Transverse colon (tissue), 4 donors: ENCODE results near the gene OSBPL9. TPM values are rescaled to one million over a fixed set of nuclear protein-coding genes. Genes with fewer than 3 reads are reported as not detected.

ENCODE experiments used
- DNase-seq: peaks from one replicate; pipeline ENCODE4 v3.0.0-alpha.2; 2019
- H3K27ac ChIP-seq, 4 donors: fragments of 200-600 bp; sonication (generic); 2 replicates each; pipeline ENCODE4 v1.5.1; 2016 to 2018; ENCODE audit warnings: inconsistent platforms in 4 of 4
- H3K27me3 ChIP-seq: fragments of 200-600 bp; sonication (generic); 2 replicates; pipeline ENCODE4 v1.5.1; 2017; ENCODE audit warnings: inconsistent platforms
- H3K36me3 ChIP-seq, 4 donors: fragments of 200-600 bp; sonication (generic); 2 replicates each; pipeline ENCODE4 v1.5.1; 2017 to 2019; ENCODE audit warnings: inconsistent platforms in 4 of 4
- H3K4me1 ChIP-seq, 4 donors: fragments of 200-600 bp; sonication (generic); 2 replicates each; pipeline ENCODE4 v1.5.1; 2017 to 2020; ENCODE audit warnings: inconsistent platforms in 4 of 4
- H3K4me3 ChIP-seq, 4 donors: fragments of 200-600 bp; sonication (generic); 1 replicate in 1 of 4; 2 replicates in 3 of 4; pipeline versions ENCODE4 v1.5.1 to v1.6.1; 2017 to 2019; ENCODE audit warnings: inconsistent platforms in 4 of 4
- H3K9me3 ChIP-seq, 2 donors: fragments of 200-600 bp; sonication (generic); 2 replicates each; pipeline ENCODE4 v1.5.1; 2017 to 2019; ENCODE audit warnings: inconsistent platforms in 2 of 2
- EP300 ChIP-seq: sonication (generic); formaldehyde crosslinking; IDR thresholded peaks from one replicate; pipeline ENCODE4 v1.6.1; 2017; ENCODE audit warnings: antibody characterized with exemption, low read depth
- POLR2A ChIP-seq: fragments of 450-650 bp; IDR thresholded peaks from one replicate; pipeline ENCODE4 v1.6.1; 2016; ENCODE audit warnings: antibody characterized with exemption, mild to moderate bottlenecking, moderate library complexity
- POLR2AphosphoS5 ChIP-seq, 3 donors: sonication (generic); formaldehyde crosslinking; IDR thresholded peaks; one replicate each; pipeline ENCODE4 v1.6.1; 2016; ENCODE audit warnings: antibody characterized with exemption in 3 of 3
- WGBS, 2 donors: methylation state at CpG; one replicate each; pipeline ENCODE4 v1.1.5; 2018; ENCODE audit warnings: low coverage in 1 of 2; 5-methylcytosine and 5-hydroxymethylcytosine counted together
- in situ Hi-C, 4 donors: fragments of 200-750 bp; cut with MboI; loops; one replicate each; pipeline versions ENCODE4 v1.15.0 to v1.15.1; 2017; ENCODE audit warnings: low sequenced_read_pairs in 3 of 4, low pct_ligation_motif_present in 1 of 4, low pct_unique_long_range_greater_than_20kb in 1 of 4
- intact Hi-C: fragments of 100-400 bp; cut with DNase I; formaldehyde crosslinking; loops from one replicate; pipeline ENCODE4 v1.15.1; 2023; ENCODE audit warnings: low total_unique reads
- total RNA-seq, 4 donors: library from RNA; depleted of rRNA; stranded (reverse); fragments of >200 nt; gene quantifications; one replicate each; pipeline ENCODE4 v1.1.0, GENCODE V29; 2016
- TF ChIP-seq, protein P1 (sequence below), 5 experiments: fragments of 200-600 bp in 3 of 5; fragments of 450-650 bp in 2 of 5; sonication (generic) in 3 of 5; IDR thresholded peaks; 1 replicate in 2 of 5; 2 replicates in 3 of 5; pipeline ENCODE4 v1.5.1; 2016 to 2017; ENCODE audit warnings: antibody characterized with exemption in 5 of 5, inconsistent platforms in 3 of 5, mild to moderate bottlenecking in 2 of 5, moderate library complexity in 1 of 5

OSBPL9 gene
- total RNA-seq, 4 donors from 2014 or later: 56.1 to 82.1 (median 65.4) TPM

DNA sequence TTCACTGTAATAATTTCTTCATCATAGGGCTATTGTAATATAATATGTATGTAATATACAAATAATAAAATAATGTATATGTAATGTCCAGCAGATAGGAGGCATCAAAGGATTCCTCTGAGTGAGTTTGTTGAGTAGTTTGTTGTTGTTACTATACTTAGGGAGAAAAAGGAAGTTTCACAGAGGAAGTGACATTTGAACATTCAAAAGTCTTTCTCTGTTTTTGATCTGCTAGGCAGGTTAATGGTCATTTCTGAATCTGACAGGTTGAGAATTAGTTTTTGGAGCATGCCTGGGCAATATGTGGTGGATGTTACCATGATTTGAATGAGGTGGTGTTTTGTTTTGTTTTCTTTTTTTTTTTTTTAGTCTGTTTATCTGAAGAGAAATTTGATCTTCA is 159.5 kb downstream of the OSBPL9 start:
- H3K27ac ChIP-seq: no peak overlapping the region
- peaks cover 0 to 29% (median 14%) of the 10 kb centered on the region in 4 donors for H3K36me3 ChIP-seq
- no peaks in the 10 kb centered on the region for H3K4me1 ChIP-seq
- DNase-seq: no peak
- TF ChIP-seq EP300 (no peak), POLR2AphosphoS5 (IDR thresholded peaks at IDR 0.05) (no peak), POLR2A (no peak)
- TF ChIP-seq, protein P1, sequence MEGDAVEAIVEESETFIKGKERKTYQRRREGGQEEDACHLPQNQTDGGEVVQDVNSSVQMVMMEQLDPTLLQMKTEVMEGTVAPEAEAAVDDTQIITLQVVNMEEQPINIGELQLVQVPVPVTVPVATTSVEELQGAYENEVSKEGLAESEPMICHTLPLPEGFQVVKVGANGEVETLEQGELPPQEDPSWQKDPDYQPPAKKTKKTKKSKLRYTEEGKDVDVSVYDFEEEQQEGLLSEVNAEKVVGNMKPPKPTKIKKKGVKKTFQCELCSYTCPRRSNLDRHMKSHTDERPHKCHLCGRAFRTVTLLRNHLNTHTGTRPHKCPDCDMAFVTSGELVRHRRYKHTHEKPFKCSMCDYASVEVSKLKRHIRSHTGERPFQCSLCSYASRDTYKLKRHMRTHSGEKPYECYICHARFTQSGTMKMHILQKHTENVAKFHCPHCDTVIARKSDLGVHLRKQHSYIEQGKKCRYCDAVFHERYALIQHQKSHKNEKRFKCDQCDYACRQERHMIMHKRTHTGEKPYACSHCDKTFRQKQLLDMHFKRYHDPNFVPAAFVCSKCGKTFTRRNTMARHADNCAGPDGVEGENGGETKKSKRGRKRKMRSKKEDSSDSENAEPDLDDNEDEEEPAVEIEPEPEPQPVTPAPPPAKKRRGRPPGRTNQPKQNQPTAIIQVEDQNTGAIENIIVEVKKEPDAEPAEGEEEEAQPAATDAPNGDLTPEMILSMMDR (IDR thresholded peaks at IDR 0.05): no peak
- intact Hi-C loops (no loop called here), in situ Hi-C loops (no loop called here)
- H3K27me3 ChIP-seq: no peaks in the 10 kb centered on the region
- H3K4me3 ChIP-seq: no peak overlapping the region
- H3K9me3 ChIP-seq: no peaks in the 10 kb centered on the region

- no peak for DNase-seq
- intact Hi-C loops: no loop called here
- in situ Hi-C loops: no loop called here
- 92 to 93% methylated on average over 2 to 3 of the region's 3 CpGs for WGBS, 2 donors
- TF ChIP-seq, protein P1 (IDR thresholded peaks at IDR 0.05): no peak
- TF ChIP-seq POLR2AphosphoS5 (IDR thresholded peaks at IDR 0.05): no peak
- no peak for TF ChIP-seq EP300
- TF ChIP-seq POLR2A: no peak
- H3K27ac ChIP-seq: no peak overlapping the region
- H3K9me3 ChIP-seq: no peaks in the 10 kb centered on the region
- no peaks in the 10 kb centered on the region for H3K4me1 ChIP-seq
- H3K27me3 ChIP-seq: no peaks in the 10 kb centered on the region
- H3K4me3 ChIP-seq: no peak overlapping the region
- peaks cover 0 to 36% (median 15%) of the 10 kb centered on the region in 4 donors for H3K36me3 ChIP-seq
These were observed 164.0 kb downstream of the OSBPL9 start for GRCh38 chr1:51780927-51781326.

DNA sequence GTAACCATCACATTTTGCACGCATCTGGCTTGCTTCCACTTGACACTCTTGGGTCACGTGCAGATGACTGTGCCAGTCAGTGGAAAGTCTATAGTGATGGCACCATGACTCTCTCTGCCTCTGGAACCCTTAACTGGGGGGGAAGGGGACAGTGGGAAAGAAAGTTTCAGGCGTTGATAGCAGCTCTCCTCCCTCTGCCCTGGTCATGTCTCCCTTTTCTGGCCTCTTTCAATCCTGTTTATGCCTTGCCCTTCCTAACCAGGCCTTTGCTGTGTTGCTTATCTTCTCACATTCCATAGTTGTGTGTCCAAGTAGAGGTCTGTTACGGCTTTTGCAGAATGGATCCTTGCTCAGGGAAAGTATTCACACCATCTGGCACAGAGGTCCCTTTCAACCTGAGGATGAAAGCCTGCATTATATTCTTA is 168.1 kb downstream of the OSBPL9 start:
- no peaks in the 10 kb centered on the region for H3K9me3 ChIP-seq
- H3K4me3 ChIP-seq: no peak overlapping the region
- H3K36me3 ChIP-seq: peaks cover 0 to 61% (median 29%) of the 10 kb centered on the region in 4 donors
- TF ChIP-seq, protein P1 (IDR thresholded peaks at IDR 0.05): no peak
- TF ChIP-seq EP300 (no peak), POLR2AphosphoS5 (IDR thresholded peaks at IDR 0.05) (no peak), POLR2A (no peak)
- no peaks in the 10 kb centered on the region for H3K27me3 ChIP-seq
- H3K4me1 ChIP-seq: no peaks in the 10 kb centered on the region
- no peak overlapping the region for H3K27ac ChIP-seq
- no peak for DNase-seq
- intact Hi-C loops: no loop called here
- WGBS, 2 donors: 90% methylated on average over 4 of the region's 4 CpGs; no CpG with 5 or more reads in 1 of the 2 donors
- in situ Hi-C loops: no loop called here

DNA sequence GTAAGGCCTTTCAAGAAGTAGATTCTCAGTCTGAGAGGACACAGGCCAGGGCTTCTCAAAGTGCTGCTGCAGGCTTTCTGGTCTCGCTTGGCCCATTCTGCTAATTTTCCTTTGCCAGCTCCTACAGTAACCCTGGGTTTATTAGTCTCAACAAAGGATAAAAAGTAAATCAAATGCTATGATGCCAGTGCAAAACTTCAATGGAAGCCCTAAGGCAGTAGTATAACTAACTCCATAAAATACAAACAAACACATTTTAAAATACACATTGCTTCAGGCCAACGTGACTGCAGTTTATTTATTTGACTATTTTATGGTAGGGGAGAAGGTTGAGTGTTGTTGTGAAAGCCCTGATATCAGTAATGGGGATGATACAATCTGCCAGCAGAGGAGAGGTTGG is 172.0 kb downstream of the OSBPL9 start:
- intact Hi-C loops (no loop called here), in situ Hi-C loops (no loop called here)
- no peaks in the 10 kb centered on the region for H3K9me3 ChIP-seq
- TF ChIP-seq POLR2A: no peak
- TF ChIP-seq, protein P1 (IDR thresholded peaks at IDR 0.05): no peak
- no peak for TF ChIP-seq POLR2AphosphoS5 (IDR thresholded peaks at IDR 0.05)
- no peak for TF ChIP-seq EP300
- H3K4me1 ChIP-seq: no peaks in the 10 kb centered on the region
- WGBS, 2 donors: 52 to 75% methylated on average over 1 to 2 of the region's 2 CpGs
- H3K27ac ChIP-seq: peak overlapping the region in 1 of 4 donors; percentile 7
- H3K27me3 ChIP-seq: no peaks in the 10 kb centered on the region
- DNase-seq: no peak
- no peak overlapping the region for H3K4me3 ChIP-seq
- peaks cover 0 to 79% (median 31%) of the 10 kb centered on the region in 4 donors for H3K36me3 ChIP-seq
